Aorta (tissue), 5 donors: ENCODE data around the gene PUM1. TPM values are rescaled to one million over a fixed set of nuclear protein-coding genes. Genes with fewer than 3 reads are reported as not detected.

Experiments used
- ATAC-seq: fragments of 200-7000 bp; cut with Tn5 transposase; one replicate; pipeline ENCODE4 v1.9.1; 2022; ENCODE audit warnings: moderate library complexity; ENCODE audit not compliant: low FRiP score
- DNase-seq, 2 donors: peaks; one replicate each; pipeline ENCODE4 v3.0.0-alpha.2; 2020
- H3K27ac ChIP-seq, 2 donors: one replicate each; pipeline ENCODE4 v1.5.1; 2013; ENCODE audit warnings: low read length in 2 of 2, mild to moderate bottlenecking in 2 of 2, moderate library complexity in 2 of 2, control low read depth in 1 of 2, inconsistent platforms in 1 of 2, low read depth in 1 of 2
- H3K27me3 ChIP-seq, 2 donors: one replicate each; pipeline ENCODE4 v1.6.1; 2013; ENCODE audit warnings: control low read depth in 1 of 2, low read length in 1 of 2, mild to moderate bottlenecking in 1 of 2, moderate library complexity in 1 of 2; ENCODE audit not compliant: insufficient read depth in 2 of 2, control insufficient read depth in 1 of 2
- H3K36me3 ChIP-seq, 2 donors: one replicate each; pipeline ENCODE4 v1.6.1; 2013; ENCODE audit warnings: control low read depth in 1 of 2, low read length in 1 of 2, mild to moderate bottlenecking in 1 of 2; ENCODE audit not compliant: insufficient read depth in 2 of 2, control insufficient read depth in 1 of 2
- H3K4me1 ChIP-seq, 2 donors: one replicate each; pipeline ENCODE4 v1.6.1; 2013; ENCODE audit warnings: low read length in 2 of 2, control low read depth in 1 of 2, mild to moderate bottlenecking in 1 of 2, moderate library complexity in 1 of 2; ENCODE audit not compliant: insufficient read depth in 2 of 2, control insufficient read depth in 1 of 2
- H3K4me3 ChIP-seq, 2 donors: one replicate each; pipeline ENCODE4 v1.5.1; 2013; ENCODE audit warnings: low read length in 2 of 2, control low read depth in 1 of 2, mild to moderate bottlenecking in 1 of 2
- H3K9me3 ChIP-seq: one replicate; pipeline ENCODE4 v1.6.1; 2013; ENCODE audit warnings: mild to moderate bottlenecking, low read length; ENCODE audit not compliant: control insufficient read depth
- WGBS, 2 donors: extraction: QIAGEN DNeasy Blood & Tissue Kit; methylation state at CpG; one replicate each; pipeline ENCODE4 v1.1.7; 2013; 5-methylcytosine and 5-hydroxymethylcytosine counted together
- intact Hi-C, 2 donors: fragments of 100-400 bp; cut with DNase I; formaldehyde crosslinking; loops; one replicate each; pipeline versions ENCODE4 v1.14.2 to v1.15.0; 2022
- polyA plus RNA-seq, 2 donors: library from polyadenylated mRNA; stranded (reverse); fragments of 200-250 nt; gene quantifications; one replicate each; pipeline ENCODE4 v1.2.3, GENCODE V29; 2013
- total RNA-seq, 2 donors: library from RNA; stranded (reverse); fragmentation: NEBNext Ultra II Directional; extraction: Animal tissue kit (Norgen Biotek cat#: 25700); gene quantifications; one replicate each; pipeline ENCODE4 v1.2.1, GENCODE V29; 2021
- donor health status: healthy with polysubstance abuse.
- donor health status: Bipolar disorder and iron deficiency.
- donor health status: DM: no; HTN: no; CAD: no.
- donor health status: DM: no; HTN: no; CAD: no.
- donor health status: DM: yes; HTN: yes; CAD: no.

Gene PUM1
- total and polyA plus RNA-seq, 4 donors: 13.1 to 120 (median 63.2) TPM

DNA sequence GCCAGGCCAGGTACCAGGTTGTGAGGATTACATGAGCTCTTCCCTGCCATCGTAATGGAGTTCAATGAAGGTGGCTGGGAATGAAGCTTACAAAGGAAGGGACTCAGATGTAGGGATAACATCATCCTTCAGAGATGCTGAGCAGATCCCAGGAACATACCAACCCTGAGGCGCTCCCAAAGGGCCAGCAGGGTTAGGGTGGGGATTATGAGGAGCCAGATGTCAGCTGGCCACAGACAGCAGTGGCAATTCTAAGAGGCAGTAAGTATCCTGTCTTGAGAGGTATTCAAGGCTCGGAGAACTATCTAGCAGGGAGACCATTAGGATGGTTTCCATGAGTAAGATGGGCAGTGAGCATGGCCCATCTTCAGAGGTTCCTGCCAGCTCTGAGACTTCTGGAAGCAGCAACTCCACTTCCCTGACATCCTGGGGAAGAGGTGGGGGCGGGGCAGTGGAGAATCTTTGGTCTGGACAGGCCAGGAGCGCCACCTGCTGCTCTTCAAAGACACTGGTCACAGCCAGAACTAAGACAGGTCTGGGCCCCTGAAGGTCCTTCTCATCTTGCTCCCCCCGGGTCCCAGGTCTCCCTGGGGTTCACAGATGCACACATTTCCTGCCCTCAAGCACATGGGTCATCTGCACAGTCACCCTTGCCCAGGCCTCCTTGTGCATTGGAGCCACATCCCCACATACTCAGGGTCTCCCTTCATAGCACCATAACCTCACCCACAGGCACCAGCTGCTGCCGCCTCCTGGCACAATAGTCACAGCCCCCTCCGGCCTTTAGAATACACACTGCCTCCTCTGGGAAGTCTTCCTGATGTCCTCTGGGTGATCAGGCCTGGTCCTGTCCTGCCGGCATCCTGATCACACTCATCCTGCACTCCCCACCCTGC is 154.2 kb downstream of the PUM1 start:
- 39 to 40% methylated on average over 9 of the region's 9 CpGs for WGBS, 2 donors
- intact Hi-C loops: loop anchor here (1.0 to 5.0 kb wide), 5 partner anchors 110 to 193 kb away; no protein-coding TSS in a partner anchor
- peak; percentile 82 for ATAC-seq
- peak; percentile 94 to 95 for DNase-seq
- Histone ChIP-seq H3K9me3 (no peaks in the 10 kb centered on the region), H3K4me1 (no peaks in the 10 kb centered on the region), H3K27ac (no peak overlapping the region), H3K4me3 (no peak overlapping the region), H3K36me3 (no peaks in the 10 kb centered on the region), H3K27me3 (no peaks in the 10 kb centered on the region)

DNA sequence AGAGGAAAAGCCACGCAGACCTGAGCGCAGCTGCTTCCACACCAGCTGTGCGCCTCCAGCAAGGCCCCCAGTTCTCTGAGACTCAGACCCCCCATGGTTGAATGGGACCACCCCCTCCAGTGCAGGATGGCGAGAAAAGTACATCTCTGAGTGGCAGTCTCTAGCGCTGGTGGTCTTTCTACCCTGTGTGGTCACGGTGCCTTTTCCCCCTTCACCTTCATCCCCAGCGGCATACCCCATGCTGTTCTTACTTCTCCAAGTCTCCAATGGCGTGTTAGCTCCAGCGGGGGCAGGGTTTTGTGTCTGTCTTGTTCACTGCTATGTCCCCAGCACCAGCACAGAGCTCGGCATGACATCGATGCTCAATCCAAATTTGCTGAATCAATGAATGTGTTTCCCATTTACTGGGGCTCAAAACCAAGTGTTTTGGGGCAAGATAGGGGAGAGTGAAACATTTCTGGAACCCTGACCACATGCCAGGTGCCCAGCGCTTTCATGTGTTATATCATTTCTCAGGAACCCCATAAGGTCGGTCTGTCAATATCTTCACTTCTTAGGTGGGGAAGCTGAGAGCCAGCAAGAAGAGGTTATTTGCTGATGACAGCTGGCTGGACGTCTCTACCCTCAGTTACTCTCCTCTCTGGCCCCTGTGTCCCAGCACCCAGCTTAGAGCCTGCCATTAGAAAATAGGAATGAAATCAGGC is 156.0 kb downstream of the PUM1 start:
- intact Hi-C loops: loop anchor here (2.0 to 5.0 kb wide), 4 partner anchors 87 to 191 kb away; no protein-coding TSS in a partner anchor

GRCh38 chr1:30908696-30909364 is 156.7 kb downstream of the PUM1 start, which contains the start of gene SDC3:
TSS of gene SDC3 (minus strand) at chr1:30908758. CDS start at chr1:30908586, 172 bp downstream.
- Histone ChIP-seq H3K4me3 (peak within 1 kb of the TSS; percentile 76 to 80), H3K4me1 (no peaks in the 10 kb centered on the region), H3K36me3 (no peaks in the 10 kb centered on the region), H3K27ac (peak within 1 kb of the TSS in 1 of 2 donors; percentile 34), H3K9me3 (no peaks in the 10 kb centered on the region), H3K27me3 (no peaks in the 10 kb centered on the region)
- DNase-seq (peak; percentile 59 to 78), ATAC-seq (peak; percentile 35)
- intact Hi-C loops: loop anchor here in 1 of 2 donors (5.0 kb wide), 1 partner anchor 87 kb away; no protein-coding TSS in a partner anchor
- WGBS, 2 donors: 3 to 6% methylated on average over 30 to 68 of the region's 68 CpGs

More for the DNA sequence above, 156.0 kb downstream of the PUM1 start:
- ATAC-seq (no peak), DNase-seq (peak; percentile 41 to 68)
- no peaks in the 10 kb centered on the region for H3K4me1 ChIP-seq
- H3K36me3 ChIP-seq: no peaks in the 10 kb centered on the region
- WGBS, 2 donors: 88 to 91% methylated on average over 14 of the region's 14 CpGs
- H3K27ac ChIP-seq: peak overlapping the region in 1 of 2 donors; percentile 18
- H3K27me3 ChIP-seq: no peaks in the 10 kb centered on the region
- H3K4me3 ChIP-seq: no peak overlapping the region
- H3K9me3 ChIP-seq: no peaks in the 10 kb centered on the region

GRCh38 chr1:30908316-30908695 is 157.2 kb downstream of the PUM1 start:
- WGBS, 2 donors: 0 to 1% methylated on average over 8 to 69 of the region's 69 CpGs
- no peaks in the 10 kb centered on the region for H3K4me1 ChIP-seq
- H3K4me3 ChIP-seq: peak overlapping the region; percentile 76 to 80
- DNase-seq: peak; percentile 44 to 79
- no peak overlapping the region for H3K27ac ChIP-seq
- intact Hi-C loops: loop anchor here in 1 of 2 donors (5.0 kb wide), 1 partner anchor 86 kb away; no protein-coding TSS in a partner anchor
- H3K9me3 ChIP-seq: no peaks in the 10 kb centered on the region
- H3K36me3 ChIP-seq: no peaks in the 10 kb centered on the region
- H3K27me3 ChIP-seq: no peaks in the 10 kb centered on the region
- ATAC-seq: no peak

DNA sequence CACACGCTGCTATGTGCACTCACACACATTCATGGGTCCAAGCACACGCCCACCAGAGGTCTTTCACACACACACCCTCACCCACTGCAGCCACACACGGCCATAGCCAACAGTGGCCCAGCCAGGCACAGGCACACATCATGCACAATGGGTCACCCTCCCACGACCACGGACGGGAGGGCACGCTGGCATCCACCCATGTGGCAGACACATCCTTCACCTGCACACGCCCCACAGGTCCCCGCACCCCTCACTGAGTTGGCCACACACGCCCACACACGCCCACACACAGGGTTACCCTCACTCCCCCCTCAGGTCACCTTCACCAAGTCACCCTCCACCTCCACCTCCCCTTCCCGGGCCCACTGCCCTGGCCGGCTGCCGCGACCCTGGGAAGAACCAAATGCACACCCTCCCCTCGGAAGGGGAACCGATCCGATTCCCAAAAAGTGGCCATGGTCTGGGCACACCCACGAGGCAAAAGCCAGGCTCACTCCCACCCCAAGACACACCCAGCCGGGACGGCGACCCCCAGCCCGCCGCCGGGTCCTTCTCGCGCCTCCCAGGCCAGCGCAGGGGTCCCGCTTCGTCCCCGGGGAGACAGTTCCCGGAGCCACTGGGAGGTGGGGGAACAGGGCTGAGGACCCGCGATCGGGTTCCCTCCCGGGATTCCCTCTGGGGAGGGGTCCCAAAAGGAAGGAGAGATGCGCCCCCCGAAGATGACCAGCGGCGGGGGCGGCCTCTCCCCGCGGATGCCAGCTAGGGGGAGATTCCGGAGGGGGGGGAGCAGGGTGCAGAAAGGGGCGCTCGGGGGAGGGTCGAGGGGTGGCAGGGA is 157.8 kb downstream of the PUM1 start:
- Histone ChIP-seq H3K36me3 (no peaks in the 10 kb centered on the region), H3K9me3 (no peaks in the 10 kb centered on the region), H3K27me3 (no peaks in the 10 kb centered on the region), H3K4me1 (no peaks in the 10 kb centered on the region), H3K4me3 (peak overlapping the region; percentile 76 to 80), H3K27ac (peak overlapping the region in 1 of 2 donors; percentile 34)
- ATAC-seq (peak; percentile 16), DNase-seq (peak; percentile 60 to 76)
- intact Hi-C loops: loop anchor here in 1 of 2 donors (5.0 kb wide), 1 partner anchor 85 kb away; no protein-coding TSS in a partner anchor
- 3 to 8% methylated on average over 43 to 47 of the region's 47 CpGs for WGBS, 2 donors

- intact Hi-C loops: loop anchor here in 1 of 2 donors (5.0 kb wide), 1 partner anchor 85 kb away; no protein-coding TSS in a partner anchor
- H3K4me3 ChIP-seq: no peak overlapping the region
- peak; percentile 42 to 62 for DNase-seq
- ATAC-seq: no peak
- 74 to 82% methylated on average over 9 of the region's 9 CpGs for WGBS, 2 donors
- H3K27me3 ChIP-seq: no peaks in the 10 kb centered on the region
- no peaks in the 10 kb centered on the region for H3K9me3 ChIP-seq
- H3K4me1 ChIP-seq: peaks cover 0 to 3% of the 10 kb centered on the region in 2 donors
- no peak overlapping the region for H3K27ac ChIP-seq
- H3K36me3 ChIP-seq: no peaks in the 10 kb centered on the region
Observed at GRCh38 chr1:30906631-30907441, 158.7 kb downstream of the PUM1 start.

DNA sequence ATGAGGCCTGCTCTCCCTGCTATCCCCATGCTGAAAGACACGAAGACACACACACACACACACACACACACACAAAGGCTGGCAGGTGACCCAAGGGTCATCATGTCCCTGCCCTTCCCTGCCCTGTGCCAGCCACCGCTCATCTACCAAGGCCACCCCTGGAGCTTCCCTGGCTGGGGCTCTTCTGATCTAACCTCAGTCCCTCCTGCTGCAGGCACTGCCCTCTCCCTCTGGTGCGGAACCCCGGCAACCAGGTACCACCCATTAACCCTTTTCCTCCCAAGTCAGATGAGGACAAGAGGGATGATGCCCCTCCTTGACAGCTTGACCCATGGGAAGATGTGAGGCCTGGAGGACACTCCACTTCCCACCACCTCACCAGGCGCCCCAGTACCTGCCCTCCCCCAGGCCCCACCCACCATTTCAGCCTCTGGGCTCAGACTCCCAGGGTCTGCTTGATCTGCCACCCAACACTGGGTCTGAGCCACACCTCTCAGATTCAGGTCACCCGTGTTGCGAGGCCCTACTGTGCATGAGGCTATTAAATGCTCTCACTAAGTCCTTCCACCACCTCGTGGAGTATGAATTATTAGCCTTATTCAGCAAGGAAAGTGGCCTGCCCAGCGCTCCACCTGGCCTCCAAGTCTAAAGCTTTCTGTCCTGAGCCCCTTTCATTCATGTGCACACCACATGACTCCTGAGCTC is 159.4 kb downstream of the PUM1 start:
- intact Hi-C loops: loop anchor here in 1 of 2 donors (5.0 kb wide), 1 partner anchor 84 kb away; no protein-coding TSS in a partner anchor
- peak; percentile 40 to 56 for DNase-seq
- Histone ChIP-seq H3K4me3 (no peak overlapping the region), H3K36me3 (no peaks in the 10 kb centered on the region), H3K9me3 (no peaks in the 10 kb centered on the region), H3K27me3 (no peaks in the 10 kb centered on the region), H3K4me1 (peaks cover 0 to 3% of the 10 kb centered on the region in 2 donors), H3K27ac (no peak overlapping the region)
- no peak for ATAC-seq
- 50 to 57% methylated on average over 9 of the region's 9 CpGs for WGBS, 2 donors
